HPDE6-E6E7 (cell line): ENCODE results near the gene KREMEN2.
A peak's percentile ranks its signal among the peaks of the same experiment; 100 is the strongest.
"Not testable (repeated sequence)": the region's sequence is repeated elsewhere in the genome, so short reads cannot be mapped to it uniquely, and the experiment has no call there.

Experiments used
- DNase-seq: peaks from one replicate; pipeline ENCODE4 v3.0.0; 2011; ENCODE audit warnings: missing footprints; ENCODE audit errors: extremely low spot score

The KREMEN2 gene, protein sequence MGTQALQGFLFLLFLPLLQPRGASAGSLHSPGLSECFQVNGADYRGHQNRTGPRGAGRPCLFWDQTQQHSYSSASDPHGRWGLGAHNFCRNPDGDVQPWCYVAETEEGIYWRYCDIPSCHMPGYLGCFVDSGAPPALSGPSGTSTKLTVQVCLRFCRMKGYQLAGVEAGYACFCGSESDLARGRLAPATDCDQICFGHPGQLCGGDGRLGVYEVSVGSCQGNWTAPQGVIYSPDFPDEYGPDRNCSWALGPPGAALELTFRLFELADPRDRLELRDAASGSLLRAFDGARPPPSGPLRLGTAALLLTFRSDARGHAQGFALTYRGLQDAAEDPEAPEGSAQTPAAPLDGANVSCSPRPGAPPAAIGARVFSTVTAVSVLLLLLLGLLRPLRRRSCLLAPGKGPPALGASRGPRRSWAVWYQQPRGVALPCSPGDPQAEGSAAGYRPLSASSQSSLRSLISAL

DNA sequence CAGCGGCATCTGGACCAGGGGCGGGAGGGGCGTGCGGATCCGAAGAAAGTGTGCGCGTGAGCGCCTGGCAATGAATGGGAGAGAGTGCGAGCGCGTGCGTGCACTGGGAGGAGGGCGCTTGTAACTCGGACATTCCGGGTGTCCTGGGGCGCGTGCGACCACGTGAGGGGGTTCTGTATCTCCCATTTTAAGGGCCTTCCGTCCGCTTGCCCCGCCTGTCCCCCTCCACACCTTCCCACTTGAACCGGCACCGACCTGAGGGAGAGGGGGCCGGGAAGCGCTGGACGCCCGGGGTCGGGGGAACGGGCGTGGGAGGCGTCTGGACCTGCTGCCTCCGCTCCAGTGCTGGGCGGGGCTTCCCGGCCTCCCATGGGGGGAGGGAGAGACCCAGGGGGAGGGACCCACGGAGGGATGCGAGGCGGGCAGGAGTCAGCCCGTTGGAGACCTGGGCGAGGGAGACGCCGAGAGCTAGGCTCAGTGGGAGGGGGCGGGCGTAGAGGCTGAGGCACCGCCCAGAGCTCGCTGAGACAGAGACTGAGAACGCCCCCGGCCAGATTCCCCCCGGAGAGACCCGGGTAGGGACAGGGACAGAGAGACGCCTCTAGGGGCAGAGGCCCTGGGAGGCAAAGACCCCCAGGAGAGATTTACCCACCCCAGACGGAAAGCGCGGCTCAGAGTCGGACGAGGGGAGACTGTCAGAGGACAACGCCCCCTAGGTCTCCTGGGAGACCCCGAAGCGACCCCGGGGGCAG is at the start of gene KREMEN2:
Gene KREMEN2, plus strand, starts transcription at position 553 of the 752 bp plus-strand sequence. CDS start 246 bp downstream, outside the sequence.
- peak; percentile 84 for DNase-seq

DNA sequence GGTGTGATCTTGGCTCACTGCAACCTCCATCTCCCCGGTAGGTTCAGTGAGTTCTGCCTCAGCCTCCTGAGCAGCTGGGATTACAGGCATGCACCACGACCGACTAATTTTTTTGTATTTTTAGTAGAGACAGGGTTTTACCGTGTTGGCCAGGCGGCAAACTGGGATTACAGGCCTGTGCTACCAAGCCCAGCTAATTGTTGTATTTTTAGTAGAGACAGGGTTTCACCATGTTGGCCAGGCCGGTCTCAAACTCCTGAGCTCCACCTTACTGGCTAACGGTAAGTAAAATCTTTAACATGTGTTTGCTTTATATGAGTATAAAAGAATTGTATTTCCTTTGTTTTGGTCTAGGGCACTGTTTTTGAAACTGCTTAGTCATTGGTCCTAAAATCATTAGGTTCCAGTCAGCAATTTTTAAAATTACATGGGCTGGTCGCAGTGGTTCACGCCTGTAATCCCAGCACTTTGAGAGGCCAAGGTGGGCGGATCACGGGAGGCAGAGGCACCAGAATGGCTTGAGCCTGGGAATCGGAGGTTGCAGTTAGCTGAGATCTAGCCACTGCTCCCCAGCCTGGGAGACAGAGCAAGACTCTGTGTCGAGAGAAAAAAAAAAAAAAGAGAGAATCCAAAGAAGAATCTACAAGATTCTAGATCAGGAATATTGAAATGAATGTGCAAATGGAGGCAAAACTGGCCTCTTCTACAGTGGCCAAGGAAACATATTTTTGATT is 48.7 kb upstream of the KREMEN2 start:
- no peak for DNase-seq

DNA sequence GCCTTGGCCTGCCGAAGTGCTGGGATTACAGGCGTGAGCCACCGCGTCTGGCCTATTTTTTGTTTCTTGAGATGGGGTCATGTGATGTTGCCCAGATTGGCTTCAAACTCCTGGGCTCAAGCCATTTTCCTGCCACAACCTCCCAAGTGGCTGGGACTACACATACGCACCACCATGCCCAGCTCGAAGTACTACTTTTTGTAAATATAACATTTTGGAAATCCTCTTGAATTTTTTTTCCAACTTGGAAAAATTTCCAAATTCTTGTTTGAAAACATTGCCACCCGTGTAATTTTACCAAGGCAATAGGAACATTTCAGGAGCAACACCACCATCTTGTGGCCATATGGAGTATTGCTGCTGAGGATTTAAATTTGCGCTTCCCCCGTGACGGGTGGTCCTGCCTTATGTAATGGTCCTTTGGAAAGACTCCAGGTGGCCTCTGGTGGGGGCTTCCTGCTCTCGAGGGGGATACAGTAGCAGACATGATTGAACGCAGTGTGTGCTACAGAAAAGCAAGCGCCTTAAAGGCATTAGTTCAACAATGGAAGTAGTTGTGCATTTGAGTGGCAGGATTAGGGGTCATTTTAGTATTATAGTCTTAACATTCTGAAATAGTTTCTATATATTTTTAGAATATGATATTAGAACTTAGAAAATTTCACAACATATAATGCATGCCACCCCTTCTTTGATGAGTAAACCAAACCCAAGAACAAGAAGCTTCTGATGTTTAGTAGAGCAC is 44.4 kb upstream of the KREMEN2 start:
- no peak for DNase-seq

- no peak for DNase-seq
Measured at GRCh38 chr16:2923481-2923880, 40.6 kb upstream of the KREMEN2 start.

DNA sequence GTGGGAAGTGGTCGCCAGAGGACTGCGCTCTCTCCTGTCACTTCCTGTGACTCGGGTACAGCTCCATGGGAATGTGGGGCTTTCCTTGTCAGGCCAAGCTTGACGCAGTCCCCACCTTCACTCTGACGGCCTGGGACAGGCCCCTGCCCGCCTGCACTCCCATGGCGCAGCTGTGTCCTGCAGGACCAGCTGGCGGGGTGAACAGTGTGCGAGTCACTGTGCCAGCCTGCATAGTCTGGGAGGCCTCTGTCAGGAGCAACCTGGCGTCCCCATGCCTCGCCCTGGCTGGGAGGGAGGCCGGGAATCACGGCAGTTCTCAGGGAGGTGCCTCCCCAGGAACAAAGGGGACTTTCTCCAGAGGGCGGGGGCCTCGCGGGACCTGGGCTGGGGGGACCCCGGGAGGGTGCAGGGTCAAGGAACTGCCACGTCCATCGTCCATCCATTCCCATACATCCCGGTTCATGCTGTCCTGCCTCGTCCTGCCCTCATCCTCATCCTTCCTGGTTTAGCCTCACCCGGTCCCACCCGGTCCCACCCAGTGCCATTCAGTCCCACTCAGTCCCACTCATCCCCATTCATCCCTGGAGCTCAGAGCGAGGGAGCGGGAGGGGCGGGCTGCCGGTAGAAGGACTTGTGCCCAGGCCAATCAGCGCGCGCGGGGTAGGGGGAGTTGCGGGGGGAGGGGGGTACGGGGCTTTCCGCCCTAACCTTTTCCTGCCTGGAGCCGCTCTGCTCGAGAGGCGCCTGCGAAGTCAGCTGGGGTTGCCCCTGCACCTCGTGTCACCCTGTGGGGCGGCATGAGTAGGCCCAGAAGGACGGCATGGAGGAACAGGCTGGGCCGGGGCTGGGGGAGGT is 38.9 kb upstream of the KREMEN2 start:
- no peak for DNase-seq

DNA sequence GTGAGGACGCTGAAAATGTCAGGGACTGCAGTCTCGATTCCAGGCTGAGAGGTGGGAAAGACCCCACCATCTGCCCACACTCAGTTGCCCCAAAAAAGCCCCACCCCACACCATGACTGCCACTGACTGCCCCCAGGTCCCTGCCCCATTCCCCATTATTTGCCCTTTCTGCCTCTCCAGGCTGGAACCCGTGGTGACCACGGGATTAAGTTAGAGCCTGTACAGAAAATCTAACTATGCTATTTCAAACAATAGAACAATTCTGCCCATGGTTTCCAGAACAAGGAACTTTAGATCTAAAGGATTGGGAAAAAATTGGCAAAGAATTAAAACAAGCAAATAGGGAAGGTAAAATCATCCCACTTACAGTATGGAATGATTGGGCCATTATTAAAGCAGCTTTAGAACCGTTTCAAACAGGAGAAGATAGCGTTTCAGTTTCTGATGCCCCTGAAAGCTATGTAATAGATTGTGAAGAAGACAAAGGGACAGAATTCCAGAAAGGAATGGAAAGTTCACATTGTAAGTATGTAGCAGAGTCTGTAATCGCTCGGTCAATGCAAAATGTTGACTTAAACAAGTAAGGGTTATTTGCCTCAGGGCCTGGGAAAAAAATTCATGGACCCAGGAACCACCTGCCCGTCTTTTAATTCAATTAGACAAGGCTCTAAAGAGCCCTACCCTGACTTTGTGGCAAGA is 38.0 kb upstream of the KREMEN2 start:
- DNase-seq, result no peak

DNA sequence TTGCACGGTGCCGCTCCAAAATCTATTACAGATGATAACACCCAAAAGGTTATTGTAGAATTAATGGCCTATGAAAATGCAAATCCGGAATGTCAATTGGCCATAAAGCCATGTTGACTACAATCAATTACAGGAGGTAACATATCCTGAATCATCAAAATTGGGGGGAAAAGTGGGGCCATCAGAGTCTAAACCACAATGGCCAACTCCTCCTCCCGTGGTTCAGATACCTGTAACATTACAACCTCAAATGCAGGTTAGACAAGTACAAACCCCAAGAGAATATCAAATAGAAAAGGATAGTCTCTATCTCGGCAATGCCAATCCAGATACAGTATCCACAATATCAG is 37.5 kb upstream of the KREMEN2 start:
- DNase-seq, result no peak

- no peak for DNase-seq
Measured at GRCh38 chr16:2927010-2927646, 36.9 kb upstream of the KREMEN2 start.

GRCh38 chr16:2928151-2928550 is 35.9 kb upstream of the KREMEN2 start:
- DNase-seq, result not testable (repeated sequence)

DNA sequence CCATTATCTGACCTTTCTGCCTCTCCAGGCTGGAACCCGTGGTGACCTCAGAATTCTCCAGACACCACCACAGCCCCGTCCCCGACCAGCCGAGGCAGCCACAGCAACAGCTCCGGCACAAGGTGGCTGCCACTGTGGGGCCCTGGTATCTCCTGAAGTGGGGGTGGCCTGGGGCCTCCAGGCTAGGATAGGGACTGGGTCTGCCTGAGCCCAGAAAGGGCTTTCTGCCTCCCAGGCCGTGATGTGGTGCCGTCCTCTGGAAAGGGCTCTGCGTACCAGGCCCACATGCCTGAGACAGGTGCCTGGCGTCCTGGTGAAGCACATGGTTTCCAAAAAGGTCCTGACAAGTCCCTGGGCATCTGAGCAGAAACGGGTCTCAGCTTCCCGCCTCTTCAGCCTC is 35.3 kb upstream of the KREMEN2 start:
- DNase-seq, result no peak

- DNase-seq, result no peak
Measured at GRCh38 chr16:2929693-2930092, 34.4 kb upstream of the KREMEN2 start.

DNA sequence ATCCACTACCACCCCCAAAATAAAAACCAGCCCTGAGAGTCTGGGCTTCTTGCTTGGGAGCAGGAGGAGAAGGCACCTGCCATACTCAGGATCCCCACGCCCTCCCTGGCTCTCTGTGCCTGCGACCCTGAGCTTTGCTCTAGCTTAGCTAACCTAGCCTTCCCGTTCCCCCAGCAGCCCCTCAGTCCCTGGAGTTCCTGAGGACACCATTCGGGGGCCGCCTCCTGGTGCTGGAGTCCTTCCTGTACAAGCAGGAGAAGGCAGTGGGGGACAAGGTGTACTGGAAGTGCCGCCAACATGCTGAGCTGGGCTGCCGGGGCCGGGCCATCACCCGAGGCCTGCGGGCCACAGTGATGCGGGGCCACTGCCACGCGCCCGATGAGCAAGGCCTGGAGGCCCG is 33.8 kb upstream of the KREMEN2 start:
- no peak for DNase-seq

DNA sequence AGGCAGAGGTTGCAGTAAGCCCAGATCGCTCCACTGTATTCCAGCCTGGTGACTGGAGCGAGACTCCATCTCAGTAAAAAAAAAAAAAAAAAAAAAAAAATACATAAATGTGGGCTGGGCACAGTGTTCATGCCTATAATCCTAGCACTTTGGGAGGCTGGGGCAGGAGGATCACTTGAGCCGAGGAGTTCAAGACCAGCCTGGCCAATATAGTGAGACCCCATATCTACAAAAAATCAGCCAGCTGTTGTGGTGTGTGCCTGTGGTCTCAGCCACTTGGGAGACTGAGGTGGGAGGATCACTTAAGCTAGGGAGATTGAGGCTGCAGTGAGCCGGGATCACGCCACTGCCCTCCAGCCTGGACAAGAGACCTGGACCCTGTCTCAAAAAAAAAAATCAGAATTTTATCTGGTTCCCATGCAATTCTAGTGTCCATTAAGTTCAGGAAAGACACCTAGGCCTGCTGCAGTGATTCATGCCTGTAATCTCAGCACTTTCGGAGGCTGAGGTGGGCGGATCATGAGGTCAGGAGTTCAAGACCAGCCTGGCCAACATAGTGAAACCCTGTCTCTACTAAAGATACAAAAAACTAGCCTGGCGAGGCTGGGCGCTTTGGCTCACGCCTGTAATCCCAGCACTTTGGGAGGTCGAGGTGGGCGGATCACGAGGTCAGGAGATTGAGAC is 32.7 kb upstream of the KREMEN2 start:
- not testable (repeated sequence) for DNase-seq

- no peak for DNase-seq
Measured at GRCh38 chr16:2933136-2933535, 30.9 kb upstream of the KREMEN2 start.

- DNase-seq, result no peak
Measured at GRCh38 chr16:2933701-2934100, 30.4 kb upstream of the KREMEN2 start.

- no peak for DNase-seq
Measured at GRCh38 chr16:2934450-2934849, 29.6 kb upstream of the KREMEN2 start.

- DNase-seq, result no peak
Measured at GRCh38 chr16:2936436-2937011, 27.6 kb upstream of the KREMEN2 start.

DNA sequence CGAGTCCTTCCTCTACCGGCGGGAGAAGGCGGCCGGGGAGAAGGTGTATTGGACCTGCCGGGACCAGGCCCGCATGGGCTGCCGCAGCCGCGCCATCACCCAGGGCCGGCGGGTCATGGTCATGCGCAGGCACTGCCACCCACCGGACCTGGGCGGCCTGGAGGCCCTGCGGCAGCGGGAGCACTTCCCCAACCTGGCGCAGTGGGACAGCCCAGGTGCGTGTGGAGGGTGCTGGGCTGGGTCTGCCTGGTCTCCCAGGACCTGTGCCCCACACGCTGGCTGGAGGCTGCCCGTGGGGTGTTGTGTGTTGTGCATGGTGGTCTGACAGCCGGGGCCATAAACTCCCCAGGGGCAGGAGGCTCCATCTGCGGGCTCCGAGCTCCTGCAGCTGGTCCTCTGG is 26.9 kb upstream of the KREMEN2 start:
- DNase-seq, result no peak

DNA sequence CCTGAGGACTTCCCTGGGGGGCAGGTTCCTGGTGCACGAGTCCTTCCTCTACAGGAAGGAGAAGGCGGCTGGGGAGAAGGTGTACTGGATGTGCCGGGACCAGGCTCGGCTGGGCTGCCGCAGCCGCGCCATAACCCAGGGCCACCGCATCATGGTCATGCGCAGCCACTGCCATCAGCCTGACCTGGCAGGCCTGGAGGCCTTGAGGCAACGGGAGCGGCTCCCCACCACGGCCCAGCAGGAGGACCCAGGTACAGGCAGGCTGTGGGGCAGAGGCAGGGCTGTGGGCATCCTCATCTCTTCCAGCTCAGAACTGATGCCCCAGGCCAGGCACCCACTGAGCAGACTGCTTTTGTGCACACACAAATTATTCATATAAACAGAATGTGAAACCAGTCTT is 25.9 kb upstream of the KREMEN2 start:
- DNase-seq, result no peak
